GM12891 (cell line): Measurements from ENCODE around the gene DOCK6.

Experiments
- DNase-seq: peaks from one replicate; pipeline ENCODE4 v3.0.0; 2011; ENCODE audit warnings: low spot score; ENCODE audit not compliant: insufficient read length
- FAIRE-seq: peaks from 2 replicates; lab custom pipeline; 2011; peaks lifted over from hg19 to GRCh38; lab: Jason Lieb, UNC
- PAX5 ChIP-seq: IDR thresholded peaks from 2 replicates; pipeline ENCODE4 v1.6.1; 2011; ENCODE audit warnings: low read length, moderate library complexity, mild to moderate bottlenecking; ENCODE audit not compliant: insufficient read depth, severe bottlenecking
- POLR2A ChIP-seq: IDR thresholded peaks from 2 replicates; pipeline ENCODE4 v1.6.1; 2011; ENCODE audit warnings: low read depth, low read length, control low read depth
- POLR2AphosphoS5 ChIP-seq: IDR thresholded peaks from 2 replicates; pipeline ENCODE4 v1.6.1; 2011; ENCODE audit warnings: low read depth, low read length, control low read depth
- POU2F2 ChIP-seq: IDR thresholded peaks from 2 replicates; pipeline ENCODE4 v1.6.1; 2011; ENCODE audit warnings: low read depth, mild to moderate bottlenecking, control low read depth, low read length, moderate library complexity
- SPI1 ChIP-seq: IDR thresholded peaks from 2 replicates; pipeline ENCODE4 v1.6.1; 2011; ENCODE audit warnings: low read depth, low read length, control low read depth
- TAF1 ChIP-seq: IDR thresholded peaks from 2 replicates; pipeline ENCODE4 v1.6.1; 2011; ENCODE audit warnings: low read depth, low read length, control low read depth

Gene DOCK6

GRCh38 chr19:11291991-11292390, 29.7 kb upstream of the DOCK6 start:
- FAIRE-seq (no peak), DNase-seq (no peak)
- TF ChIP-seq POU2F2: no peak
- no peak for TF ChIP-seq SPI1
- no peak for TF ChIP-seq POLR2A

DNA sequence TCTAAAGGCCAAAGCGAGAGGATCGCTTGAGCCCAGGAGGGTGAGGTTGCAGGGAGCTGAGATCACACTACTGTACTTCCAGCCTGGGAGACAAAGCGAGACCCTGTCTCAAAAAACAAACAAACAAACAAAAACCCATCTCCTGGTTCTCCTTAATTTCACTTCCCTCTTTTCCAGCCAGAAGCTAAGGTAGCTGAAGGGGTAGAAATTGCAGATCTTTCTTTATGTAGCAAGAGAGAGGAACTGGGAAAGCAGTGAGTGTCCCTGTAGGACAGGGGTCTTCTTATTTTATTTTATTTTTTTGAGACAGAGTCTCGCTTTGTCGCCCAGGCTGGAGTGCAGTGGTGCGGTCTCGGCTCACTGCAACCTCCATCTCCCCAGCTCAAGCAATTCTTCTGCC, 29.1 kb upstream of the DOCK6 start:
- DNase-seq (no peak), FAIRE-seq (no peak)
- peak; percentile 43; the same call in 1 of the 2 replicates for TF ChIP-seq SPI1
- TF ChIP-seq POLR2AphosphoS5: no peak

DNA sequence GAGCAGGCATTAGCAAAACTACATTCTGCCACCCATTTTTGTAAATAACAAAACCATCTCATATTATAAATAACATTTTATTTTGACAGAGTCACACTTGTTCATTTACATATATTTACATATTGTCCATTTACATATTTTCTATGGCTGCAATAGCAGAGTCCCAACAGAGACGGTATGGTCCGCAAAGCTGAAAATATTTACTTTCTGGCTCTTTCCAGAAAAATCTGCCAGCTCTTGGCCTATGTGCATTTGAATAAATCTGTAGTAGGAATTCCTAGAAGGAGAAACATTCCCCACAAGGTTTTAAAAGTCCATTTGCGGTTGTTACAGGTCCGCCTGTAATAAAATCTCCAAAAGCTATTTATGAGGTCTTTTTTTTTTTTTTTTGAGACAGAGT, 27.9 kb upstream of the DOCK6 start:
- TF ChIP-seq POLR2A: no peak
- TF ChIP-seq PAX5: no peak
- TF ChIP-seq SPI1: no peak
- TF ChIP-seq POU2F2: no peak
- no peak for TF ChIP-seq POLR2AphosphoS5
- TF ChIP-seq TAF1: no peak
- DNase-seq: no peak
- FAIRE-seq: no peak

DNA sequence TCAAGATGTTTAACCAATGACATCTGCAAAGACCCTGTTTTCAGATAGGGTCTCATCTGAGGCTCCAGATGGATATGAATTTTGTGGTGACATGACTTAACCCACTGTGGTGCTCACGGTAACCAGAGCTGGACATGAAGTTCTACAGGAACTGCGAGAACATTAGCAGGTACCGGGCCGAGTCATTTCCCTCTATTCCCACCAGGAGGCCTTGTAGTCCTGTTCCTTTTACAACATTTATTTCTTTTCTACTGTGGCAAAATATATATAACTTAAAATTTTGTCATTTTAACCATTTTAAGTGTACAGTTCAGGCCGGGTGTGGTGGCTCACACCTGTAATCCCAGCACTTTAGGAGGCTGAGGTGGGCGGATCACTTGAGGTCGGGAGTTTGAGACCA, 26.0 kb upstream of the DOCK6 start:
- no peak for FAIRE-seq
- DNase-seq: no peak
- TF ChIP-seq POLR2AphosphoS5 (no peak), TAF1 (no peak)

- FAIRE-seq: no peak
- TF ChIP-seq POLR2AphosphoS5 (no peak), POLR2A (no peak), TAF1 (no peak), SPI1 (no peak), POU2F2 (no peak), PAX5 (no peak)
- no peak for DNase-seq
These were observed 24.1 kb upstream of the DOCK6 start for GRCh38 chr19:11286312-11286974.

GRCh38 chr19:11284515-11284914, 22.2 kb upstream of the DOCK6 start:
- no peak for FAIRE-seq
- no peak for DNase-seq
- TF ChIP-seq POU2F2 (no peak), SPI1 (no peak), POLR2A (no peak), TAF1 (no peak), POLR2AphosphoS5 (no peak), PAX5 (no peak)

GRCh38 chr19:11281356-11282049, 19.2 kb upstream of the DOCK6 start:
- no peak for FAIRE-seq
- TF ChIP-seq PAX5 (no peak), POLR2A (no peak), POU2F2 (no peak), TAF1 (no peak), POLR2AphosphoS5 (no peak), SPI1 (no peak)

GRCh38 chr19:11279505-11280236, 17.3 kb upstream of the DOCK6 start:
- no peak for TF ChIP-seq PAX5
- TF ChIP-seq POLR2AphosphoS5: no peak
- TF ChIP-seq SPI1: no peak
- TF ChIP-seq POU2F2: no peak
- TF ChIP-seq POLR2A: no peak
- TF ChIP-seq TAF1: no peak
- DNase-seq (no peak), FAIRE-seq (peak; percentile 78)

More at GRCh38 chr19:11281356-11282049, 19.2 kb upstream of the DOCK6 start:
- DNase-seq: no peak

DNA sequence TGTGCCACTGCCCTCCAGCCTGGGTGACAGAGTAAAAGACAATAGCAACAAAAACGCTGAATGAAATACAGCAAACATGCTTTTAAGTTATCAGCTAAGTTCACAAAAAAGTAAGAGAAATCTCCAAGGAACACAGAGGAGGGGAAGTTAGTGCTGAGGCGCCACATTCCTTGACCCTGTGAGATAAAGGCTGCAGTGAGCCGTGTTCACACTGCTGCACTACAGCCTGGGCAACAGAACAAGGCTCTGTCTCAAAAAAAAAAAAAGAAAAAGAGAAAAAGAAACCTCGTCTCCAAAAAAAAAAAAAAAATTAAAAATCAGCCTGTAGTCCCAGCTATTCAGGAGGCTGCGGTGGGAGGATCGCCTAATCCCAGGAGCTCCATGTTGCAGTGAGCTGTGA, 16.3 kb upstream of the DOCK6 start:
- no peak for DNase-seq
- FAIRE-seq: no peak
- TF ChIP-seq POU2F2: no peak
- TF ChIP-seq PAX5: no peak
- no peak for TF ChIP-seq SPI1
- no peak for TF ChIP-seq POLR2A

- DNase-seq (no peak), FAIRE-seq (no peak)
- no peak for TF ChIP-seq TAF1
These were observed 12.3 kb upstream of the DOCK6 start for GRCh38 chr19:11274533-11275086.
